Measurements from ENCODE around the gene NFIX.
A peak's percentile ranks its signal among the peaks of the same experiment; 100 is the strongest.

The NFIX gene

GRCh38 chr19:13109361-13110098 is 114.3 kb downstream of the NFIX start:
- Histone ChIP-seq H3K27ac (no peak overlapping the region), H3K4me2 (no peak overlapping the region), H2AFZ (ENCODE audit: low read depth) (no peak overlapping the region), H4K20me1 (ENCODE audit: insufficient read depth) (no peaks in the 10 kb centered on the region), H3K4me3 (IDR thresholded peaks at IDR 0.05; ENCODE audit: insufficient read depth, low read depth, low read length) (no peak overlapping the region), H3K36me3 (ENCODE audit: insufficient read depth) (no peaks in the 10 kb centered on the region), H3K9ac (no peak overlapping the region), H3K4me1 (ENCODE audit: low read depth, poor library complexity, severe bottlenecking) (peaks cover under 1% of the 10 kb centered on the region), H3K27me3 (ENCODE audit: insufficient read depth, low read depth) (no peaks in the 10 kb centered on the region), H3K79me2 (ENCODE audit: insufficient read depth, low read depth) (no peaks in the 10 kb centered on the region; the same call in 1 of the 2 replicates)
- TF ChIP-seq CTCF (conservative IDR thresholded peaks at IDR 0.05; ENCODE audit: low read depth, low read length): no peak

- Histone ChIP-seq H3K4me1 (ENCODE audit: low read depth, poor library complexity, severe bottlenecking) (peaks cover 5% of the 10 kb centered on the region), H3K27me3 (ENCODE audit: insufficient read depth, low read depth) (no peaks in the 10 kb centered on the region), H3K27ac (no peak overlapping the region), H3K4me2 (no peak overlapping the region), H2AFZ (ENCODE audit: low read depth) (no peak overlapping the region), H3K79me2 (ENCODE audit: insufficient read depth, low read depth) (peaks cover under 1% of the 10 kb centered on the region; the same call in 1 of the 2 replicates), H3K9ac (no peak overlapping the region), H3K36me3 (ENCODE audit: insufficient read depth) (no peaks in the 10 kb centered on the region), H3K4me3 (IDR thresholded peaks at IDR 0.05; ENCODE audit: insufficient read depth, low read depth, low read length) (no peak overlapping the region), H4K20me1 (ENCODE audit: insufficient read depth) (no peaks in the 10 kb centered on the region)
- no peak for TF ChIP-seq CTCF (conservative IDR thresholded peaks at IDR 0.05; ENCODE audit: low read depth, low read length)
These were observed 114.9 kb downstream of the NFIX start for GRCh38 chr19:13110099-13110610.

GRCh38 chr19:13112555-13112954 is 117.3 kb downstream of the NFIX start:
- Histone ChIP-seq H3K4me1 (ENCODE audit: low read depth, poor library complexity, severe bottlenecking) (peaks cover 10% of the 10 kb centered on the region), H4K20me1 (ENCODE audit: insufficient read depth) (no peaks in the 10 kb centered on the region), H2AFZ (ENCODE audit: low read depth) (no peak overlapping the region), H3K4me3 (IDR thresholded peaks at IDR 0.05; ENCODE audit: insufficient read depth, low read depth, low read length) (no peak overlapping the region), H3K27me3 (ENCODE audit: insufficient read depth, low read depth) (no peaks in the 10 kb centered on the region), H3K36me3 (ENCODE audit: insufficient read depth) (no peaks in the 10 kb centered on the region), H3K9ac (no peak overlapping the region), H3K4me2 (no peak overlapping the region), H3K27ac (no peak overlapping the region), H3K79me2 (ENCODE audit: insufficient read depth, low read depth) (peaks cover 18% of the 10 kb centered on the region)
- TF ChIP-seq CTCF (conservative IDR thresholded peaks at IDR 0.05; ENCODE audit: low read depth, low read length): no peak

DNA sequence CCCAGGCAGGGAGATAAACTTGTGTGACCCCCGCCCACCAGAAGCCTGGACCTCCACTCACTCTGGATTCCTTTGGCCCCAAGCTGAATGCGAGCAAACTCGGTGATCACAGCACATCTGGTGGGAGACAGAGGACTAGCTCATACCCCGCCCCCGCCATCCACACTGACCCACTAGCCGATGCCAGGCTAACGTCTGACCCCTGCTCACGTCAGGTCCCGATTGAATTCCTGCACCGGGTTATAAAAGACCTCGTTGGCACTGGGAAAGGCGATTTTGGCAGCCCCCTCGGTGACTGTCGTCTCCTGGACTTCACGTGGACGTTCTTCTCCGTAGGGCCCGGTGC is 120.6 kb downstream of the NFIX start:
- no peak for TF ChIP-seq CTCF (conservative IDR thresholded peaks at IDR 0.05; ENCODE audit: low read depth, low read length)
- Histone ChIP-seq H3K27ac (peak overlapping the region; percentile 75), H3K36me3 (ENCODE audit: insufficient read depth) (no peaks in the 10 kb centered on the region), H3K4me2 (peak overlapping the region; percentile 76), H3K4me3 (IDR thresholded peaks at IDR 0.05; ENCODE audit: insufficient read depth, low read depth, low read length) (no peak overlapping the region), H3K79me2 (ENCODE audit: insufficient read depth, low read depth) (peaks cover 43% of the 10 kb centered on the region), H4K20me1 (ENCODE audit: insufficient read depth) (peaks cover 4% of the 10 kb centered on the region; the same call in 1 of the 2 replicates), H3K9ac (peak overlapping the region; percentile 90), H3K27me3 (ENCODE audit: insufficient read depth, low read depth) (no peaks in the 10 kb centered on the region), H2AFZ (ENCODE audit: low read depth) (peak overlapping the region; percentile 75; the same call in 1 of the 2 replicates), H3K4me1 (ENCODE audit: low read depth, poor library complexity, severe bottlenecking) (peaks cover 17% of the 10 kb centered on the region)
